HG03066 (cell line): ENCODE measurements around the gene SMARCB1.

Experiments
- ATAC-seq: cut with Tn5 transposase; IDR thresholded peaks from one replicate; pipeline ENCODE4 v1.9.1; 2021; ENCODE audit warnings: low read depth; ENCODE audit not compliant: unreplicated experiment

Gene SMARCB1

DNA sequence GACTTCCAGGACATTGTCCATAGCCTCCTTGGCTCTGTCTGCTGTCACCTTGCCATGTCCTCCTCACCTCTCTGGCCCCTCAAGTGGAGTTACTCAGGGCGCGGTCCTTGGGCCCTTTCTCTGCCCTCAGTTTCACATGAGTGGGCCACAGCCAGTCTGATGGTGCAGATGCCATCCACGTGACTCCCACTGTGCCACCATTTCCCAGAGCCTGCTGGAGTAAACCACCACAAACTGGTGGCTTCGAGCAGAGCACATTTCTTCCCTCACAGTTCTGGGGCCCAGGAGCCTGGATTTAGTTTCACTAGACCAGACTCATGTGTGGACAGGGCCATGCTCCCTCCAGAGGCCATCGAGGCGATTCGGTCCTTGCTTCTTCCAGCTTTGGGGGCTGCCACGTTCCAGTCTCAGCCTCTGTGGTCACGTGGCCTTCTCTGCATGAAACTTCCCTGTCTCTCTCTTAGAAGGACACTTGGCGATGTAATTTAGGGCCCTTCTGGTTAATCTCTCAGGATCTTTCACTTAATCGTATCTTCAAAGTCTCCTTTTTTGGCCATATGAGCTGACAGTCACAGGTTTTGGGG, 14.6 kb downstream of the SMARCB1 start:
- ATAC-seq: no peak

DNA sequence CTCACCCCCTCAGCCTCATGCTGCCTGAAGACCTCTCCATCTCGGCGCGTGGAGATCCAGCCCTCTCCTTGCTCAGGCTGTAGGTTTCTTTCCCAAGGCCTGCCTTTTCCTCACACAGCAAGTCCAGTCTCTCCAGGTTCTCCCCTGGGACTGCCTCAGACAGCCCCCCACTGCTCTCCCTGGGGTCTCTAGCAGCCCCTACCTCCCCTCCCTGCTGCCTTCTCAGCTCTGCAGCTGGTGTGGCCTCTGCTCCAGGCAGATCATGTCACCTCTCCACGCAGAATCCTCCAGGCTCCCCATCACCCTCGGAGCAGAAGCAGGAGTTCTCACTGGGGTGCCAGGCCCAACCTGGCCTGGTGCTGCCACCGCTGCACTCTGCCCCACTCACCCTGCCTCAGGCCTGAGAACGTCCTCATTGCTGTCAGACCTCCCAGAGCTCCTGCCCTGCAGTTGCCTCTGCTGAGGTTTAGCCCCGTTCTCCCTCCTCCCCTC, 15.2 kb downstream of the SMARCB1 start:
- ATAC-seq: no peak

DNA sequence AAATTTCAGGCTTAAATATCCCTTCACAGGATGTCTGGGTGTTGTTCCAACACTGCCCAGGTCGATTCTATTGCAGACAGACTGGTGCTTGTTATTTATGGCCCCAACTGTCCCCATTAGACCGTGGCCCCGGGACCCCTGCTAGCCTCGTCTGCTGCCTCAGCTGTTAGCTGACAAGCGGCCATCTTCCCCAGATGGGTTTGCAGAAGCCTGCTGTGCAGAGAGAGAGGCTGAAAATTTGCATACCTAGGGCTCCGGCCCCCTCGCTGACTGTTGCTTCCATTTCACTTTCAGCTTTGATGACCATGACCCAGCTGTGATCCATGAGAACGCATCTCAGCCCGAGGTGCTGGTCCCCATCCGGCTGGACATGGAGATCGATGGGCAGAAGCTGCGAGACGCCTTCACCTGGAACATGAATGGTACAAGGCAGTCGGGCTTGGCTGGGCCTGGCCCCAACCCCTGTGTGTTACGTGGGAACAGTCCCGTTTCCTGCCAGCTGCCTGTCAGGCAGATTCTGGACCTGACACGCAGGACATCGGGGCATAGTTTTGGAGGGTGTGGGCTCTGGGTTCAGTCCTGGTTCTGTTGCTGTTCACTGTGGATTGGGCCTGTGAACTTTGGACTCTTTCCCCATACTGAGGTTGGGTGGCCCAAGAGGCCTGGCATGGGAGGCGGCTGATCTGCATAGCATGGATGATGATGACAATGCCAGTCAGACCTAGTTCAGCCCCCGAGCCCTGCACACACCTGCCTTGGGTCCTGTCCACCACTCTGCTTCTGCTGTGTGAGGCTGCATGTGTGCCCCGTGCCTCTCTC, 16.4 kb downstream of the SMARCB1 start:
- no peak for ATAC-seq

DNA sequence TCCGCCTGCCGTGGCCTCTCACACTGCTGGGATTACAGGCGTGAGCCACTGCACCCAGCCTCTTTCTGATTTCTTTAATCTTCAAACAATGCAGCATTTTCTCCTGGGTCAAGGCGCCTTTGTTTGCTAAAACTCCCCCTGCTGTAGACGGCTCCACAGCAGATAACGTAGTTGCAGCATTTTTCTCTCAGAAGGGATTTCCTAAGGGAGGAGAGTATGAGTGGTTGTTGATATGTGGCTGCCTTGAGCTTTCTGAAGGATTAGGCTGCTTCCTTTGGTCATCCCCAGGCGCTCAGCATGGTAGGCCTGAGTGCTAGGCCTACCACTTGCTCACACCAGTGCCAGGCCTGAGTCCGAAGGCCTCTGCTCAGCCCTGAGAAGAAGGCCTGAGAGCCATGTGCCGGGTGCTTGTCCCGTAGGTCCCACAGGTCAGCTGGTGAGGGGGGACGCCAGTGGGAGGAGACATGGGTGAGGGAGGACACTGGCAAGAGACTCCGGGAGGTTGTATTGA, 18.1 kb downstream of the SMARCB1 start:
- no peak for ATAC-seq

DNA sequence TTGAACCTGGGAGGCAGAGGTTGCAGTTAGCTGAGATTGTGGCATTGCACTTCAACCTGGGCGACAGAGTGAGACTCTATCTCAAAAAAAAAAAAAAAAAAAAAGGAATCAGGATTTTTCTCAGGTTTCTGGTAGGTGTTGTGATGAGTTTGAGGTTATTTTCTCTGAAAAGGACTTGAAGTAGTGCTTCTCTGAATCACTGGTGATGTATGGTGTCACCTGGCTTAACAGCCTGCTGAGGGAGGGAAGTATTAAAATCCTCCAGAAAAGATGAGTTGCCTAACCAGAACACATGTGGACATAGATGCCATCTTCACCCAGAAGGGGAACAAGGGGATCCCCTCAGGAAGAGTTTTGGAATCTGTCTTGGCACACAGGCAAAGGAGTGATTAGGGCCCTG, 20.1 kb downstream of the SMARCB1 start:
- no peak for ATAC-seq

DNA sequence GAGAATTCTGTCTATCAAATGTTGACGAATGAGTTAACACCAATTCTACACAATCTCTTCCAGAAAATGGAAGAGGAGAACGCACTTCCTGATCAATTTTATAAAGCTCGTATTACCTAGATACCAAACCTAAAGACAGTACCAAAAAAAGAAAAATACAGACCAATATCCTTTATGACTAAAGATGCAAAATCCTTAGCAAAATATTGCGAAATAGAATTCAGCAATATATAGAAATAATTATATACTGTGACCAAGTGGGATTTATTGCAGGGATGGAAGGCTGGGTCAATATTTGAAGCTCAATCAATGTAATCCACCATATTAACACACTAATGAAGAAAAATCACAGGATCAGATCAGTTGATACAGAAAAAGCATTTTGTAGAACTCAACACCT, 25.6 kb downstream of the SMARCB1 start:
- no peak for ATAC-seq

DNA sequence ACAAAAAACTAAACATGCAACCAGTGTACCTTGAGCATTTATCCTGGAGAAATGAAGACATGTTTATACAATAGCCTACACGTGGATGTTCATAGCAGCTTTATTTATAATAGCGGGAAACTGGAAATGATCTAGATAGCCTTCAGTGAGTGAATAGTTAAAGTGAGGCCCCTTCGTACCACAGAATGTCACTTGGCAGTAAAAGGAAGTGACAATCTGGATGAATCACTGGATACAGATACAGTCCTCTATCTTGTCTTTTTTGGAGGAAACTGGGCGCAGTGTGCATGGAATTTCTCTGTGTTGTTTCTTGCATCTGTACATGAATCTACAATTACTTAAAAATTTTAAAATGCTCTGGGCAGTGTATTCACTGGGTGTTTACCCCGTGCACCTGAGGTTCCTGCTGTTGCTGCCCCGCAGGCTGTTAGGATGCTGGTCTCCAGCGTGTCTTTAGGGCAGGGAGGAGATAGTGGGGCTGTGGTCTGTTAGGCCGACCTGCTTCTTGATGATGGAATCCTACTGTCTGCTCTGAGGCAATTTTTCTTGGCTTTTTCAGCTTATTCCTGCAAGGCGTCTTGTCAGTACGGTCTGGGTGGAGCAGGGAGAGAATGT, 28.9 kb downstream of the SMARCB1 start:
- ATAC-seq: no peak

DNA sequence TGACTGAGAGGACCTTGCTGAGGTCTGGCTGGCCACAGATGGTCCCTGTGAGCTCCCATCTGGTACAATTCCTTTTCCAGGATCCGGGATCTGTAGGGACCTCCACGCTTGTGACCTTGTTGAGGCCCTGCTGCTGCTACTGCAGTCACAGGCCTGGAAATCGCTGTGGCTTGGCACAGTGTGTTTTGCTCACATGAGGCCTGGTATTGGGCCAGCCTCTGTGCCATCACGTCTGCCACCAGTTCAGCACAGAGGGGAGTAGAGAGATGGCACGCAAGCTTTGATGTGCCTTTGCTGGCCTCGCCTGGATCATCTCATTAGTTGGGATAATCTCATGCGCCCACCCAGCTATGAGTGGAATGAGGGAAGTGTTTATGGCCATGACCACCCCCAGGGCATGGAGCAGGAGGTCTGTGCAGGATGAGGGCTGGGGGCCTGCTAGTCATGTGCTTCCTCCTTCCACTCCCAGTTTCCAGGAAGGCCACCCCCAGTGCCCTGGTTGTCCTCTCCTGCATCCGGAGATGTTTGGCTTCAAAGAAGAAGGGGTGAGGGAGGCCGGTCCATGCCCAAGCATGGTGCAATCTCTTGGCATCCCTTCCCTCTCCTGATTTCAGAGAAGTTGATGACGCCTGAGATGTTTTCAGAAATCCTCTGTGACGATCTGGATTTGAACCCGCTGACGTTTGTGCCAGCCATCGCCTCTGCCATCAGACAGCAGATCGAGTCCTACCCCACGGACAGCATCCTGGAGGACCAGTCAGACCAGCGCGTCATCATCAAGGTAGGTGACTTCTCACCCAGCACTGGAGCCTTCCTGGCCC, 29.6 kb downstream of the SMARCB1 start:
- ATAC-seq: no peak

DNA sequence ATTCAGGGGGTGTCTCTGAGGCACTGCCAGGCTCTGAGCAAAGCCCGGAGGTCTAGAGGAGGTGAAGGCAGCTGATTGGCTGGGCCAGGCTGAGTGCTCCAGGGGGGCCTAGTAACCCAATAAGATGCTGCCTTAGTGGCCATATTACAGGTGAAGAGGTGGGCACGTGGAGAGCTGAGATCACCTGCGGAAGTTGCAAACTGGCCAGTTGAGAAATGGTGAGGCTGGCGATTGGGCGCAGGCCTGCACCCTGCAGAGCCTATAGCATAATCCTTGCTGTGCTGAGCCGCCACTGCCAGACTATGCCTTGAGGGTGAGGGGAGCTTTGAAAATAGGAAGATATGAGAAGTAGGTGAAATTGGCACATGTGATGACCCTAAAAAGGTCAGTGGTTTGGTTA, 30.4 kb downstream of the SMARCB1 start:
- ATAC-seq: no peak

DNA sequence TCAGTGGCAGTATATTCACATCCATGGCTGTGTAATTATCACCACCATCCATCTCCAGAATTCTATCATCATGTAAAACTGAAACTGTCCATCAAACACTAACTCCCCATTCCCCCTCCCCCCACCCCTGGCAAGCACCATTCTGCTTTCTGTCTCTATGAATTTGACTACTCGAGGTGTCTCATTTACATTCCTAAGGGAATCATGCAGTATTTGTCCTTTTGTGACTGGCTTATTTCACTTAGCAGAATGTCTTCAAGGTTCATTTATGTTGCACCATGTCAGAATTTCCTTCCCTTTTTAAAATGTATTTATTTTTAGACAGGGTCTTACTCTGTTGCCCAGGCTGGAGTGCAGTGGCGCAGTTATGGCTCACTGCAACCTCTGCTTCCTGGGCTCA, 31.8 kb downstream of the SMARCB1 start:
- ATAC-seq: no peak

DNA sequence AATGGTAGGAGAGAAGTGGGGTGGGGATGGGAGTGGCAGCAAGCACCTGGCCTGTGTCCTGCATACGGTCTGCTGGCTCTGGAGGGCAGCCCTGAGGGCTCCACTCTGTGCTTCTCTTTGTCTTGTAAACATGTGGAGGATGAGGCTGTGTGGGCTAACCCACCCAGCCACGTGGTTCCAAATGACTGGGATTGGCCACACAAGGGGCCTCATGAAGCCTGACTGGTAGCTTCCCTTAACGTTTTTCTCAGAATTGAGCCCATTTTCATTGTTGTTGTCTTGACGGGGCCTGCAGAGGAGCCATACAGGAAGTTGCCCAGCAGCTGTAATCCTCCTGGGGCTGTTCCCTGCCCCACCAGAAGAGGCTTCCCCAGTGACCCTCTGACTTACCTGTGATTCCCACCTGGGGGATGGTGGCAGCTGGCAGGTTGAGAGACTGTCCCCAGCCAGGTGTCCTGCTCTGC, 34.0 kb downstream of the SMARCB1 start:
- ATAC-seq: no peak

DNA sequence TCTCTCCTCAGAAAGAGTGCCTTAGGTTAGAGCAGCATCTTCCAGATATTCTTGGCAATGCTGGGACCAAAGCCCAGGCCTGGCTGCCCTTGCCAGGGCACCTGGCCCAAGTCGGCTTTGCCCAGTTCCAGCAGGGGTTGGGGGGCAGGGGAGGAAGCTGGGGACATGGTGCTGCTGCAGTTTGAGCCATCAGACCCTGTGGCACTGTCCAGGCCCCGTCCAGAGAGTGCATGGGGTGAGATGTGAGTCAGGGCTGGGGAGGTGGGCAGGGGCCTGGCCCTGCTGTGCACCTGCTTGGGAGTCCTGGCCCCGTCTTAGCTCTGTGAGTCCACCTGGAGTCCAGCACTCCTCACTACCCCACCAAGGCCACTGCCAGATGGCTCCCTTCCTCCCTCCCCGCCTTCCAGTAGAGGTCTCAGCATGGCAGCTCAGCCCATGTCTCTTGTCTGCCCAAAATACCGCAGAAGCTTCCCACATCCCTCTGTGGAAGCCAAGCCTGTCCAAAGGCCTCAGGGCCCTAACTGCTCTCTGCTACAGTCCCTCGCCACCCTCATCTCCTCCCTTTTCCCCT, 35.4 kb downstream of the SMARCB1 start:
- ATAC-seq: no peak

DNA sequence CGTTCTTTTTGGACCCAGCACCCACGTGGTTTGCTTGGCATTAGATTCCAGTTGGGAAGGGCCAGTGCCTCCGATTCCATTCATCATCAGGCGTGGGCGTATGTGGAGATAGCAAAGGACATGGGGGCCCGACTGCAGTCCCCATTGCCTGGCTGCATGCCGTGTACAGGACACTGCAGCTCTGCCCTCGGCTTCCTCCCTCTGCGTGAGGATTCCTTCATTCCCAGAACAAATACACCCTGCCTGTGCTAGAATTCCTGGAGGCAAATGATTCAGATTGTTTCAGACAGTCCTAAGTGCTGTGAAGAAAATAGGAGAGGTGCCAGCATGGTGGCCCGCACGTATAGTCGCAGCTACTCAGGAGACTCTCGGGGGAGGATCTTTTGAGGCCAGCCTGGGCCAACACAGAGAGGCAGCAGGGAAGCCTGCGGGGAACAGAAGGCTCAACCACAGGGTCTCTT, 36.6 kb downstream of the SMARCB1 start:
- no peak for ATAC-seq

DNA sequence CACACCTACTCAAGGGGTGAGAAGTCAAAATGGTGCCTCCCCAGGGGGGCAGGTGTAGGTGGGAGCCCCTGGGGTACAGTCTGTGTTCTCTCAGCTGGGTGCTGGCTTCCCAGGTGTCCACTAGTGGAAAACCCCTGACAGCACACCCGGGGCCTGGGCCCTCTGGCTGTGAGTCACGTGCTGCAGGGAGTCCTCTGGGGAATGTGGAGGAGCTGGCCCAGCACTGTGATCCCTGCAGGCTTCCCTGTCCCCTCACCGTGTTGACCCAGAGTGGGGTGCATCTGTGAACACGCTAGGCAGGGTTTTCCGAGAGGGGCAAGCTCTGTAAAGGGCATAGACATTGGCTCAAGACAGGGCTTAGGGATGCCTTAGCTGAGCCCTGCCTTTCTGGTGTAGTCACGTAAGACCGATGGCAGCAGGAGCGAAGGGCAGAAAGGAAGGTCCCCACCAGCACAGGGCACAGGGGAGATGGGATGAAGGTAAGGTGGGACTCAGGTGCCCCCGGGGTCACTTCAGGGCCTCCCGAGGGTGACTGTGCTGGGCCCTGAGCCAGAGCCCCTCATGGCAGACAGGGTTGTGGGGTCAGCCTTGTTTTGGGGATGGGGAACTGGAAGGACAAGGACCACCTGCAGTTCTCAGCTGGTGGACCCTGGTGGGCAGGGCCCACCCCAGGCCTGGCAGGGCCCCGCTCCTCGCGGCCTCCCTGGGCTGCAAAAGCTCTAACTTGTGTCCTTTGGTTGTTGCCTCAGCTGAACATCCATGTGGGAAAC, 37.9 kb downstream of the SMARCB1 start:
- ATAC-seq: no peak

DNA sequence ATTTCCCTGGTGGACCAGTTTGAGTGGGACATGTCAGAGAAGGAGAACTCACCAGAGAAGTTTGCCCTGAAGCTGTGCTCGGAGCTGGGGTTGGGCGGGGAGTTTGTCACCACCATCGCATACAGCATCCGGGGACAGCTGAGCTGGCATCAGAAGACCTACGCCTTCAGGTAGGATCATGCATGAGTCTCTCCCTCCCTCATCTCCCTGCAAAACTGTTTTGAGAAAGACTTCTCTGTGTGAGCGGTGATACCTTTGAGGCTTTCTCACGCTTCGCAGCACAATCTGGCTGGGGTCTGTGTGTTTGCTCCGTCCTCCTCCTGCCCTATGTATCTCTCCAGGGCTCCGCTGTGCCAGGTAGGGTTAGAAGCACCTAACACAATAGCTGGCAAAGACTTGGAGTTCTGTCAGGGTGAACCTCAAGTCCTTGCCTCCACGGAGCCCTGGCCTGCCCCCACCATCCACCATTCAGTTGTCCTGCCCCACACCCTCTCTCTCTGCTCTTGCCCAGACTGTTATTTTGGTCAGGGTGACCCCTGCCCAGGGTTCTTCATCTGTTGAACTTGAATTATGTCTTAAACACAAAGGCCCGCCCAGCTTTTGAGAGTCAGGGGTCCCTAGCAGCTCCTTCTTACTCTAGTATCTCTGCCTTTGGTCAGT, 38.6 kb downstream of the SMARCB1 start:
- ATAC-seq: no peak

DNA sequence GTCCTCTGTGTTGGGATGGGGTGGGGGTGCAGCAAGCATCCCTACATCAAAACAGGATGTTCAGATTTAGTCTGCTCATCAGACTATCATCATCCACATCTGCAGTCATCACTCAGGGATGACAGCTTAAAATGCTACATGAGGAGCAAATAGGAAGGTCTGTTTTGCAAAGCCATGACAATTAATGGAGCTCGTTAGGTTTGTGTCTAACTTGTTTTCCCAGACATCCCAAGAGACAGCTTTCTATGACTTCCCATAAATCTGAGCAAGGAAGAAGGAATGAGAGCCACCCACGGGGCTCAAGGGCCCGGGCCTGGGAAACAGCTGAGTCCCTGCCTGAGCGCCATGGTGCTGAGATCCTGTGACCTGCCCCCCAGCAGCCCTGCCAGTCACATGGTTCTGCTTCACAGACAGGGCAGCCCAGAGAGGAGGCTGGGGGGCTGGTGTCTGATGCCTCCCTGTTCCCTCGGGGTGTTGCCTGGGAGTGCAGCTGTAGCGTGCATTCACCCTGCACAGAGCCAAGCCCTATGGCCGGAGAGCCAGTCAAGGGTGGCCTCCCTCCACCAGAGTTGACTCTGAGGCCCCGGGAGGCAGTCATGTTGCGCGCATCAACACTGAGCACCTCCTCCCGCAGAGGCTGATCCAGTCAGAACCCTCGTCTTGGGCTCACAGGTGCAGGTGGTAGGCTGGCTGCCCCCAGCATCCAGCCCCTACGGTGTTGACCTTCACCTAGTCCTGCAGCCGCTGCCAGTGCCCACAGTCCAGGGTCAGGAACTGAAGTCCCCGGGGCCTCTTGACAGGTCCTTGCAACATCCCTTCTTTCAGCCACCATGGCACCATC, 40.0 kb downstream of the SMARCB1 start:
- ATAC-seq: no peak

DNA sequence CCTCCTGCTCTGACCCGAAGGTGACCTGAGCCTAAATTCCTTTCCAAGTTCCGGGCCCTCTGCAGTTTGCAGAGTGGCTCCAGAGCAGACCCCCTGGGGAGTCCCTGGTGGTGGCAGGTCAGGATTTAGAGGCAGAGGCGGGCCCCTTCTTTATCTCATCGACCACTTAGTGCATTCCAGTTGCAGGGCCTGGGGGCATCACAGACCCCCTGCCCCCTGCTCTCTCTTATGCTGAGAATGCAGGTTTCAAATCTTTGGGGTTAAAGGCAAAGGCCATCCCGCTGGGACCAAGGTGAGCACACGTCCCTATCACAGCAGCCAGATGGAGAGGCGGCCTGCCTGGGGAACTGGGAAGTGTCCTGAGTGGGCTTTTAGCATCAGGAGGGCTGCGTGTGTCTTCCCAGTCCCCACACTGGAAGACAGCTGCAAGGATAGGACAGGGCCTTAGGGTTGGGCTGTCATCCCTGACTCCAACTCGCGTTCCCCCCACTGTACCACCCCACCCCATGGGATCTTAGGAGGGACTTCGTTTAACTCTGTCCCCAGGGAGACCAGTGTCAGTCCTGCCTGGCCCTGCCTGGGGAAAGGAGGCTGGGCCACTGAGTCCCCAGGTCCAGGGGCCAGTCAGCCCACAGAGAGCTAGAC, 40.7 kb downstream of the SMARCB1 start:
- no peak for ATAC-seq
